Activated CD4-positive, alpha-beta T cell treated with anti-CD3 and anti-CD28 coated beads, Interleukin-2, amount 10 ng/mL, durations not matched to agents 24 days and 14 days (primary cell): Measurements from ENCODE around the gene PRODH2. TPM values are rescaled to one million over a fixed set of nuclear protein-coding genes. Genes with fewer than 3 reads are reported as not detected.

Source experiments
- DNase-seq: peaks from one replicate; pipeline ENCODE4 v3.0.0; 2022
- H3K27ac Mint-ChIP-seq: one replicate; pipeline ENCODE4 v1.8.0; 2022; ENCODE audit warnings: mild to moderate bottlenecking, mixed read lengths
- H3K27me3 Mint-ChIP-seq: one replicate; pipeline ENCODE4 v1.8.0; 2022; ENCODE audit warnings: mixed read lengths
- H3K36me3 Mint-ChIP-seq: one replicate; pipeline ENCODE4 v1.8.0; 2022; ENCODE audit warnings: low read depth, mild to moderate bottlenecking, mixed read lengths
- H3K4me1 Mint-ChIP-seq: one replicate; pipeline ENCODE4 v1.8.0; 2021; ENCODE audit warnings: mixed read lengths
- H3K4me3 Mint-ChIP-seq: one replicate; pipeline ENCODE4 v1.8.0; 2022; ENCODE audit warnings: mild to moderate bottlenecking, moderate library complexity, mixed read lengths
- H3K9me3 Mint-ChIP-seq: one replicate; pipeline ENCODE4 v1.8.0; 2021; ENCODE audit warnings: mixed read lengths
- intact Hi-C: fragments of 100-400 bp; cut with micrococcal nuclease; formaldehyde crosslinking; loops from one replicate; pipeline ENCODE4 v1.15.1; 2023
- total RNA-seq: library from RNA; stranded (reverse); gene quantifications from 2 replicates; pipeline ENCODE4 v1.2.3, GENCODE V29; 2022

The PRODH2 gene
- total RNA-seq, 1 donor from 2014 or later = not detected

GRCh38 chr19:35824150-35824549 is 11.5 kb upstream of the PRODH2 start:
- no peak for DNase-seq
- Mint-ChIP-seq H3K36me3 (no peaks in the 10 kb centered on the region), H3K27ac (no peak overlapping the region), H3K4me3 (no peak overlapping the region), H3K9me3 (no peaks in the 10 kb centered on the region), H3K4me1 (peaks cover 3% of the 10 kb centered on the region), H3K27me3 (peaks cover 6% of the 10 kb centered on the region)
- intact Hi-C loops = loop anchor here (5.0 kb wide), 1 partner anchor 132 kb away; no protein-coding TSS in a partner anchor

- Mint-ChIP-seq H3K27me3 (peaks cover 8% of the 10 kb centered on the region), H3K9me3 (no peaks in the 10 kb centered on the region), H3K36me3 (no peaks in the 10 kb centered on the region), H3K4me3 (no peak overlapping the region), H3K27ac (no peak overlapping the region), H3K4me1 (peaks cover 3% of the 10 kb centered on the region)
- intact Hi-C loops = loop anchor here (5.0 kb wide), 1 partner anchor 130 kb away; no protein-coding TSS in a partner anchor
- DNase-seq = no peak
Observed at GRCh38 chr19:35822579-35822978, 9.9 kb upstream of the PRODH2 start.

GRCh38 chr19:35818445-35818844 is 5.8 kb upstream of the PRODH2 start:
- H3K4me1 Mint-ChIP-seq = peaks cover 3% of the 10 kb centered on the region
- no peak overlapping the region for H3K4me3 Mint-ChIP-seq
- H3K36me3 Mint-ChIP-seq = no peaks in the 10 kb centered on the region
- DNase-seq = no peak
- intact Hi-C loops = no loop called here
- H3K27ac Mint-ChIP-seq = no peak overlapping the region
- peaks cover 6% of the 10 kb centered on the region for H3K27me3 Mint-ChIP-seq
- H3K9me3 Mint-ChIP-seq = no peaks in the 10 kb centered on the region

- DNase-seq = no peak
- Mint-ChIP-seq H3K27ac (no peak overlapping the region), H3K36me3 (no peaks in the 10 kb centered on the region), H3K9me3 (no peaks in the 10 kb centered on the region), H3K27me3 (peaks cover 6% of the 10 kb centered on the region), H3K4me3 (no peak overlapping the region), H3K4me1 (peaks cover 3% of the 10 kb centered on the region)
- intact Hi-C loops = no loop called here
Observed at GRCh38 chr19:35816846-35817245, 4.2 kb upstream of the PRODH2 start.

GRCh38 chr19:35816262-35816661 is 3.6 kb upstream of the PRODH2 start:
- intact Hi-C loops = no loop called here
- peaks cover 3% of the 10 kb centered on the region for H3K4me1 Mint-ChIP-seq
- no peaks in the 10 kb centered on the region for H3K36me3 Mint-ChIP-seq
- H3K27ac Mint-ChIP-seq = no peak overlapping the region
- H3K4me3 Mint-ChIP-seq = no peak overlapping the region
- no peaks in the 10 kb centered on the region for H3K9me3 Mint-ChIP-seq
- H3K27me3 Mint-ChIP-seq = peaks cover 6% of the 10 kb centered on the region
- DNase-seq = no peak

- Mint-ChIP-seq H3K4me3 (no peak overlapping the region), H3K9me3 (no peaks in the 10 kb centered on the region), H3K4me1 (no peaks in the 10 kb centered on the region), H3K27me3 (peaks cover 5% of the 10 kb centered on the region), H3K27ac (no peak overlapping the region), H3K36me3 (no peaks in the 10 kb centered on the region)
- intact Hi-C loops = no loop called here
- no peak for DNase-seq
Observed at GRCh38 chr19:35813043-35813890, 622 bp upstream of the PRODH2 start.

GRCh38 chr19:35811317-35812219 is 1.1 kb downstream of the PRODH2 start:
- no peak overlapping the region for H3K4me3 Mint-ChIP-seq
- no peak overlapping the region for H3K27ac Mint-ChIP-seq
- H3K27me3 Mint-ChIP-seq = peaks cover 4% of the 10 kb centered on the region
- intact Hi-C loops = no loop called here
- no peak for DNase-seq
- no peaks in the 10 kb centered on the region for H3K9me3 Mint-ChIP-seq
- no peaks in the 10 kb centered on the region for H3K4me1 Mint-ChIP-seq
- H3K36me3 Mint-ChIP-seq = no peaks in the 10 kb centered on the region

- Mint-ChIP-seq H3K36me3 (no peaks in the 10 kb centered on the region), H3K4me1 (peaks cover 8% of the 10 kb centered on the region), H3K27ac (no peak overlapping the region), H3K27me3 (peaks cover 2% of the 10 kb centered on the region), H3K4me3 (no peak overlapping the region), H3K9me3 (no peaks in the 10 kb centered on the region)
- intact Hi-C loops = no loop called here
- no peak for DNase-seq
Observed at GRCh38 chr19:35807633-35808032, 5.0 kb downstream of the PRODH2 start.

GRCh38 chr19:35806597-35806996 is 6.0 kb downstream of the PRODH2 start:
- no peak for DNase-seq
- H3K36me3 Mint-ChIP-seq = no peaks in the 10 kb centered on the region
- intact Hi-C loops = no loop called here
- H3K27me3 Mint-ChIP-seq = peaks cover 2% of the 10 kb centered on the region
- H3K4me1 Mint-ChIP-seq = peaks cover 8% of the 10 kb centered on the region
- H3K9me3 Mint-ChIP-seq = no peaks in the 10 kb centered on the region
- H3K4me3 Mint-ChIP-seq = no peak overlapping the region
- no peak overlapping the region for H3K27ac Mint-ChIP-seq

- no peaks in the 10 kb centered on the region for H3K9me3 Mint-ChIP-seq
- intact Hi-C loops = no loop called here
- H3K4me1 Mint-ChIP-seq = peaks cover 8% of the 10 kb centered on the region
- DNase-seq = no peak
- no peak overlapping the region for H3K4me3 Mint-ChIP-seq
- peaks cover 2% of the 10 kb centered on the region for H3K27me3 Mint-ChIP-seq
- H3K36me3 Mint-ChIP-seq = no peaks in the 10 kb centered on the region
- no peak overlapping the region for H3K27ac Mint-ChIP-seq
Observed at GRCh38 chr19:35805526-35806102, 7.0 kb downstream of the PRODH2 start.

GRCh38 chr19:35801828-35802227 is 10.8 kb downstream of the PRODH2 start:
- Mint-ChIP-seq H3K27ac (no peak overlapping the region), H3K9me3 (no peaks in the 10 kb centered on the region), H3K27me3 (peaks cover 16% of the 10 kb centered on the region), H3K36me3 (no peaks in the 10 kb centered on the region), H3K4me1 (peaks cover 11% of the 10 kb centered on the region), H3K4me3 (no peak overlapping the region)
- intact Hi-C loops = no loop called here
- DNase-seq = no peak

- peaks cover 32% of the 10 kb centered on the region for H3K27me3 Mint-ChIP-seq
- H3K9me3 Mint-ChIP-seq = no peaks in the 10 kb centered on the region
- no peak overlapping the region for H3K27ac Mint-ChIP-seq
- intact Hi-C loops = no loop called here
- H3K36me3 Mint-ChIP-seq = no peaks in the 10 kb centered on the region
- peaks cover 4% of the 10 kb centered on the region for H3K4me1 Mint-ChIP-seq
- no peak for DNase-seq
- H3K4me3 Mint-ChIP-seq = no peak overlapping the region
Observed at GRCh38 chr19:35797663-35798062, 15.0 kb downstream of the PRODH2 start.

- Mint-ChIP-seq H3K4me1 (peaks cover 4% of the 10 kb centered on the region), H3K9me3 (no peaks in the 10 kb centered on the region), H3K27me3 (peaks cover 32% of the 10 kb centered on the region), H3K36me3 (no peaks in the 10 kb centered on the region), H3K27ac (no peak overlapping the region), H3K4me3 (peak overlapping the region; percentile 28)
- intact Hi-C loops = no loop called here
- no peak for DNase-seq
Observed at GRCh38 chr19:35796645-35797542, 15.8 kb downstream of the PRODH2 start.
